Dendritic cell treated with granulocyte-macrophage colony-stimulating factor and Interleukin-4, amounts not matched to agents 40 ng/mL and 50 ng/mL, for 4 days (primary cell): ENCODE results near the gene CARD11.

Source experiments
- H3K27ac Mint-ChIP-seq: one replicate; pipeline ENCODE4 v1.8.0; 2022; ENCODE audit warnings: mild to moderate bottlenecking, mixed read lengths
- H3K27me3 Mint-ChIP-seq: one replicate; pipeline ENCODE4 v1.8.0; 2022; ENCODE audit warnings: mild to moderate bottlenecking, mixed read lengths
- H3K36me3 Mint-ChIP-seq: one replicate; pipeline ENCODE4 v1.8.0; 2022; ENCODE audit warnings: low read depth, mixed read lengths
- H3K4me1 Mint-ChIP-seq: one replicate; pipeline ENCODE4 v1.8.0; 2022; ENCODE audit warnings: low read depth, mixed read lengths
- H3K4me3 Mint-ChIP-seq: one replicate; pipeline ENCODE4 v1.8.0; 2022; ENCODE audit warnings: mild to moderate bottlenecking, moderate library complexity, mixed read lengths
- H3K9me3 Mint-ChIP-seq: one replicate; pipeline ENCODE4 v1.8.0; 2022; ENCODE audit warnings: mixed read lengths
- intact Hi-C: fragments of 100-400 bp; cut with micrococcal nuclease; formaldehyde crosslinking; loops from one replicate; pipeline ENCODE4 v1.15.0; 2022

Gene CARD11

DNA sequence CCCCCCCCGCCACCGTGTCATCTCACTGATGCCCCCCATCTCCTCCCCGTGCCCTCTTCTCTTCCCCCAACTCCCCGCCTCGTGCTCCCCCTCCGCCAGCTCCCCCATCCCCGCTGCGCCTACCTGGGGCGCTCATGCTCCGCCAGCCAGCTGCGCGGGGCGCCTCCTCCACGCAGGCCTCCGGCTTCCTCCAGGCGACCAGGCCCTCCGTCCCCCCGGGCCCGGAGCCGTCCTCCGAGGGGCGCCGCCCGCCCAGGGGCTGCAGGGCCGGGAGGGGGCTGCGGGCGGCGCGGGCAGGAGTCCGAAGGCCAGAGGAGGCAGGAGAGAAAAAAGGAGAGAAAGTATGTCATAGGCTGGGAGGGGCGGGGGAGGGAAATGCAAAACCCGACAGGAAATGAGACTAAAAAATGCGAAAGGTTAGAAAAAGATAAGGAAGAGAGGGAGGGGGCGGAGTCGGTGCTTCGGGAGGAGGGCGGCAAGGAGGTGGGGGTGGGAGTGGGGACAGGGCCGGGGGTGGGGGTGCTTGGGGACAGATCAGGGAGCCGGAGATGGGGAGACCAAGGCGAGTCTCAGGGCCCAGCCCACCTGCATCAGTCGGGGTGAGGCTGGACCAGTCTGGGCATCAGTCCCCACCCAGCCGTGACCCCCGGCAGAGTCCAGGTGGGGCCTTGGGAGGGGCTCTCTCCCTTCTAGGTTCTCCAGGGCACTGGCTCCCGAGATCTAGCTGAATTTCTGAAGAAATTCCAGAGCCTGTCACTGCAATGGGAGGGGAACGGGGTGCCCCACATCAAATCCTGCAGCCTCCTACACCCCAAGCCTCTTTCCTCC, at the start of gene CARD11:
TSS of gene CARD11 (minus strand) at position 324 of the 828 bp plus-strand sequence. CDS start 85,361 bp downstream, outside the sequence.
- intact Hi-C loops = no loop called here
- H3K27me3 Mint-ChIP-seq = peaks cover 43% of the 10 kb centered on the region
- H3K9me3 Mint-ChIP-seq = no peaks in the 10 kb centered on the region
- no peak within 1 kb of the TSS for H3K27ac Mint-ChIP-seq
- peaks cover 7% of the 10 kb centered on the region for H3K4me1 Mint-ChIP-seq
- no peaks in the 10 kb centered on the region for H3K36me3 Mint-ChIP-seq
- peak within 1 kb of the TSS; percentile 22 for H3K4me3 Mint-ChIP-seq

DNA sequence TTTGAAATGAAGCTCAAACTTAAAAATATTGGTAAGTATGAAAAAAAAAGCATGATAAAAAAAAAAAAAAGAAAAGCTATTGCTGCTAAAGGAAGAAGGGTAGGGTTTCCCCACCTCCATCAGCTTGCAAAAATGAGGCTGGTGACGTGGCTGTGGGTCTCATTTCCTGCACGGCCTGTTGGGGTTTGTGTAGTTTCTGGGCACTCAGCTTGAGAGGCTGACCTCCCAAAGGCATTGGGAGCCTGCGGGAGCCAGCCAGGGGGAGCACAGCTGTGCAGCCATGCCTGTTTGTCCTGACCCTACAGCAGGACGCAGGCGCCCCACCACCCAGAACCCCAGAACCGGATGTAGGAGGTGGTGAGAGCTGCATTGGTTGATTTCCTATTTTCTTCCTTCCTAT, 48.8 kb upstream of the CARD11 start:
- peaks cover 36% of the 10 kb centered on the region for H3K4me1 Mint-ChIP-seq

DNA sequence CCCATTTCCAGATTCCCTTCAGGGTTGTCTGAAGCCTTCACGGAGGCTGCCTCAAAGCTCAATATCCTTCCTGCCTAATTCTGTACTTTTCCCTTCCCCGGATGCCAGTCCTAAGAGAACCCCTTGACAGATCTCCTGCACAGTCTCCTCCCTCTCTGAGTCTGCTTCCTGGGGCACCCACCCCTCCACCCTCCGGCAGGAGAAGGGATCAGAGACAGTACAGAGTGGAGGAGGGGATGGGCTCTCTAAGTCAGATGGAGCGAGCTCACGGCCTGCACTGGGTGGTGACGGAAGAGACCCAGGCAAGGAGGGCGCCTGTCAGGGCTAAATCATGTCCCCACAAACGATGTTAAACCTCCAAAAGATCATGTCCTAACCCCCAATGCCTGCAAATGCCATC, 48.0 kb upstream of the CARD11 start:
- Mint-ChIP-seq H3K4me3 (no peak overlapping the region), H3K4me1 (peaks cover 36% of the 10 kb centered on the region), H3K9me3 (no peaks in the 10 kb centered on the region), H3K27me3 (peaks cover 14% of the 10 kb centered on the region), H3K27ac (no peak overlapping the region), H3K36me3 (no peaks in the 10 kb centered on the region)
- intact Hi-C loops = loop anchor here (10.0 kb wide), 1 partner anchor 53 kb away; no protein-coding TSS in a partner anchor

More for the DNA sequence above, 48.8 kb upstream of the CARD11 start:
- H3K27ac Mint-ChIP-seq = peak overlapping the region; percentile 39
- H3K9me3 Mint-ChIP-seq = no peaks in the 10 kb centered on the region
- intact Hi-C loops = loop anchor here (10.0 kb wide), 1 partner anchor 52 kb away; no protein-coding TSS in a partner anchor
- H3K27me3 Mint-ChIP-seq = peaks cover 13% of the 10 kb centered on the region
- no peaks in the 10 kb centered on the region for H3K36me3 Mint-ChIP-seq
- H3K4me3 Mint-ChIP-seq = no peak overlapping the region

DNA sequence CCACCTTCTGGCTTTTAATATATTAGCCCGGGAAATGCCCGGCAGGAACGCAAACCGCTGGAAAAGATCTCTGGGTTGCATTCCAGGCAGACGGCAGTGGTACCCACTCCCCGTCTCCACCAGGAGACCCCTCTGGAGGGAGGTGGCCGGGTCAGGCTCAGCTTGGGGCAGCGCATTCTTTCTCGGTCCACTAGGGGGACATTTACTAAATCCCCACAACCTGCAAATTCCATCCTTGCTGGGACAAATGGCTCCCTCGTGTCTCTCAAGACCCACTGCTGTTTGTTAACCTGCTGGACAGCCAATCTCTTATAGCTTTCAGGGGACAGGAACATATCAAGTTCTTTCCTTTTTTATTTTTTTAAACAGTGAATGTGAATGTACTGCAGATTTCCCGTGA, 45.8 kb upstream of the CARD11 start:
- H3K4me3 Mint-ChIP-seq = no peak overlapping the region
- no peaks in the 10 kb centered on the region for H3K36me3 Mint-ChIP-seq
- H3K4me1 Mint-ChIP-seq = peaks cover 23% of the 10 kb centered on the region
- H3K9me3 Mint-ChIP-seq = no peaks in the 10 kb centered on the region
- peaks cover 14% of the 10 kb centered on the region for H3K27me3 Mint-ChIP-seq
- intact Hi-C loops = no loop called here
- H3K27ac Mint-ChIP-seq = no peak overlapping the region

GRCh38 chr7:3087243-3087755, 43.6 kb upstream of the CARD11 start:
- Mint-ChIP-seq H3K4me1 (peaks cover 8% of the 10 kb centered on the region), H3K4me3 (no peak overlapping the region), H3K9me3 (no peaks in the 10 kb centered on the region), H3K27me3 (peaks cover 24% of the 10 kb centered on the region), H3K27ac (no peak overlapping the region), H3K36me3 (no peaks in the 10 kb centered on the region)
- intact Hi-C loops = no loop called here

DNA sequence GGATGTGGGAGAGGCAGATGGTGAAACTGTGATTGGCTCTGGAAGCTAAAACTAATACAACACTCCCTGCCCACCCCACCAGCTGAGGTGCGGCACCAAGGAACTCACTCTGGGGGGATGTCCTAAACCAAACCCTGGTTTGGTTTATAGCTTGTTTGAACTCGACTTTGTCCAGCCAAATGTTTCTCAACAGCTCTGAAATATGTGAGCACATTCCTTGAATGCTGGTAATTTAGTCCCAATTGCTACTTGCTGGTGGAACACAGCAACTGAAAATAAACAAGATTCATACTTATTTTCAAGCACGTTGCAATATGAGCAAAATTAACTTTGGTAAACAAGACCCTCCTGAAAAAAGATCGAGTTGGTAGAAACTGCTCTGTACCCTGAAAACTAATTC, 39.7 kb upstream of the CARD11 start:
- no peaks in the 10 kb centered on the region for H3K9me3 Mint-ChIP-seq
- H3K4me3 Mint-ChIP-seq = no peak overlapping the region
- intact Hi-C loops = no loop called here
- no peaks in the 10 kb centered on the region for H3K36me3 Mint-ChIP-seq
- H3K27ac Mint-ChIP-seq = no peak overlapping the region
- H3K4me1 Mint-ChIP-seq = no peaks in the 10 kb centered on the region
- peaks cover 20% of the 10 kb centered on the region for H3K27me3 Mint-ChIP-seq

GRCh38 chr7:3082831-3083230, 39.2 kb upstream of the CARD11 start:
- no peaks in the 10 kb centered on the region for H3K36me3 Mint-ChIP-seq
- peaks cover 18% of the 10 kb centered on the region for H3K27me3 Mint-ChIP-seq
- no peaks in the 10 kb centered on the region for H3K4me1 Mint-ChIP-seq
- intact Hi-C loops = no loop called here
- H3K27ac Mint-ChIP-seq = no peak overlapping the region
- no peaks in the 10 kb centered on the region for H3K9me3 Mint-ChIP-seq
- H3K4me3 Mint-ChIP-seq = no peak overlapping the region

GRCh38 chr7:3082386-3082785, 38.7 kb upstream of the CARD11 start:
- Mint-ChIP-seq H3K4me1 (no peaks in the 10 kb centered on the region), H3K36me3 (no peaks in the 10 kb centered on the region), H3K27me3 (peaks cover 16% of the 10 kb centered on the region), H3K27ac (no peak overlapping the region), H3K4me3 (no peak overlapping the region), H3K9me3 (no peaks in the 10 kb centered on the region)
- intact Hi-C loops = no loop called here

- peaks cover 9% of the 10 kb centered on the region for H3K27me3 Mint-ChIP-seq
- peaks cover 8% of the 10 kb centered on the region for H3K9me3 Mint-ChIP-seq
- no peaks in the 10 kb centered on the region for H3K4me1 Mint-ChIP-seq
- no peak overlapping the region for H3K4me3 Mint-ChIP-seq
- no peak overlapping the region for H3K27ac Mint-ChIP-seq
- no peaks in the 10 kb centered on the region for H3K36me3 Mint-ChIP-seq
- intact Hi-C loops = no loop called here
These were observed 36.4 kb upstream of the CARD11 start for GRCh38 chr7:3080106-3080505.

- H3K36me3 Mint-ChIP-seq = no peaks in the 10 kb centered on the region
- intact Hi-C loops = no loop called here
These were observed 34.8 kb upstream of the CARD11 start for GRCh38 chr7:3078514-3078913.

GRCh38 chr7:3076700-3077099, 33.0 kb upstream of the CARD11 start:
- intact Hi-C loops = no loop called here
- H3K27me3 Mint-ChIP-seq = peaks cover 6% of the 10 kb centered on the region
- no peak overlapping the region for H3K4me3 Mint-ChIP-seq
- H3K27ac Mint-ChIP-seq = no peak overlapping the region
- H3K4me1 Mint-ChIP-seq = no peaks in the 10 kb centered on the region
- H3K9me3 Mint-ChIP-seq = peaks cover 9% of the 10 kb centered on the region
- H3K36me3 Mint-ChIP-seq = no peaks in the 10 kb centered on the region

More at GRCh38 chr7:3078514-3078913, 34.8 kb upstream of the CARD11 start:
- Mint-ChIP-seq H3K27me3 (peaks cover 7% of the 10 kb centered on the region), H3K4me3 (no peak overlapping the region), H3K9me3 (peaks cover 8% of the 10 kb centered on the region), H3K27ac (no peak overlapping the region), H3K4me1 (no peaks in the 10 kb centered on the region)

- Mint-ChIP-seq H3K36me3 (no peaks in the 10 kb centered on the region), H3K4me1 (no peaks in the 10 kb centered on the region), H3K27ac (no peak overlapping the region), H3K27me3 (peaks cover 6% of the 10 kb centered on the region), H3K4me3 (no peak overlapping the region), H3K9me3 (peaks cover 15% of the 10 kb centered on the region)
- intact Hi-C loops = no loop called here
These were observed 32.5 kb upstream of the CARD11 start for GRCh38 chr7:3076163-3076562.

- H3K27me3 Mint-ChIP-seq = peaks cover 6% of the 10 kb centered on the region
- no peaks in the 10 kb centered on the region for H3K36me3 Mint-ChIP-seq
- H3K4me3 Mint-ChIP-seq = no peak overlapping the region
- H3K9me3 Mint-ChIP-seq = peaks cover 22% of the 10 kb centered on the region
- no peaks in the 10 kb centered on the region for H3K4me1 Mint-ChIP-seq
- no peak overlapping the region for H3K27ac Mint-ChIP-seq
- intact Hi-C loops = no loop called here
These were observed 31.8 kb upstream of the CARD11 start for GRCh38 chr7:3075441-3075840.

DNA sequence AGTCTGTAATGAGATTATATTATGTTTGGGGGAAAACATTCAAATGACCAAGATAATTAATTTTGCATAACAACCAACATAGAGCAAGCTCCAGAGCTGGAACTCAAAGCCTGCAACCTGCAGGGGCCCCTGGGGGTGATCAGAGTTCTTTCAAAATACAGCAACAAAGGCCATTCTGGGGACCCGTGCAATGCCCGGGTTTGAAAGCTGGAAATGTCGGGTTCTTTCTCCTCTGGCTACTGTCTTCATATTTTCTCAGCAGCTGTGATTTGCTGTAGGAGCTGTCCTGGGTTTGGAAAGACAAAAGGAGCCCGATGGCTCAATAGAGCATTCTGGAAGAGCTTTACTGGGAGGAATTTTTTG, 30.8 kb upstream of the CARD11 start:
- Mint-ChIP-seq H3K4me3 (no peak overlapping the region), H3K27ac (no peak overlapping the region), H3K27me3 (peaks cover 10% of the 10 kb centered on the region), H3K4me1 (no peaks in the 10 kb centered on the region), H3K9me3 (peaks cover 29% of the 10 kb centered on the region), H3K36me3 (no peaks in the 10 kb centered on the region)
- intact Hi-C loops = no loop called here
